ENCODE measurements around the gene TEX14.
A peak's percentile ranks its signal among the peaks of the same experiment; 100 is the strongest.
"Not testable (repeated sequence)": the region's sequence is repeated elsewhere in the genome, so short reads cannot be mapped to it uniquely, and the experiment has no call there.

Gene TEX14

GRCh38 chr17:58555109-58555508 lies 136.7 kb downstream of the TEX14 start:
- DNase-seq = not testable (repeated sequence)

GRCh38 chr17:58541249-58541648 lies 150.6 kb downstream of the TEX14 start:
- no peak for DNase-seq

- no peak for DNase-seq
Observed at GRCh38 chr17:58539698-58540097, 152.1 kb downstream of the TEX14 start.

DNA sequence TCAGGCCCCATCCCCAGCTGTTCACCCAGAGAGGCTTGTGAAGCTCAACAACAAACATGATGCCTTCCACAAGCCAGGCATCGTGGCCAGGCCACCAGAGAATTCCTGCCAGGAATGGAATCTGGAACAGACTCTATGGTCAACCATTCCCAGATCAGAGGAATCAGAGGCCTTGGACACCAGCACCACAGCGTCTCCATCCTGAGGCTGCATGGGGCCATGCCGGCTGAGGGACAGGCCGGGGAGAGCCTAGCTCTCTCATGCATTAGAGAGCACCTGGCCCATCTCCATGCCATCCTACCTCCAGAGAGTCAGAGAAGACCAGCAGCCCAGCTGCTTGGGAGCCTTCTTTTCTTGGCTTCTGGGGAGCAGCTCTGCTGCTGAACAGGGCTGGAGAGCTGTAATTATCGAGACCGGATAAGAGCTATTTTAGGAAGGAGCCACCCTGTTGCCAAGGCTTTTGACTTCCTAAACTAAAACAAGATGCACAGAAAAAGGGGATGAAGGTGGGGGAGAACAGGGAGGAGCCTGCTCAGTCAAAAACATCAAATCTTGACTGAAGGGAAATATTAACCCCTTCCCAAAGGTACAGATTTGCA lies 152.9 kb downstream of the TEX14 start:
- no peak for DNase-seq

- no peak for DNase-seq
Observed at GRCh38 chr17:58537266-58537665, 154.6 kb downstream of the TEX14 start.

GRCh38 chr17:58536542-58536941 lies 155.3 kb downstream of the TEX14 start:
- DNase-seq = no peak

DNA sequence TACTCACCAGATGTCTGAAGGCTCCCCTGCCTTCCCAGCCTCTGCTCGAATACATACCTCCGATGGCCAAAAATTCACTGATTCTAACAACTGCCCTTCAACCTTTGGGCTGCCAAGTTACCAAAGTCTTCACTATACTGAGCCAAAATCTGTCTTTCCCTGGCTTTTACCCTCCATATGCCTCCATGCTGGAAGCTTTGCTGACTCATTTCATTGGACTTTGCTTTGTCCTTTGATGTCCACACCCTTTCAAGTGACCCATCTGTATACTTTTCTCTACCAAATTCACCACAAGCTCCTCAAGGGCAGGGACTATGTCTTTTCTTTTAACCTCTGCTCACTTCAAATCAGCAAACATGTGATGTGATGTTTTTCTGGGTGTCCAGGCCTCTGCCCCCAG lies 156.4 kb downstream of the TEX14 start:
- peak; percentile 75 for DNase-seq

- DNase-seq = peak; percentile 78
Observed at GRCh38 chr17:58534901-58535421, 156.9 kb downstream of the TEX14 start.

GRCh38 chr17:58534331-58534730 lies 157.5 kb downstream of the TEX14 start:
- DNase-seq = no peak

DNA sequence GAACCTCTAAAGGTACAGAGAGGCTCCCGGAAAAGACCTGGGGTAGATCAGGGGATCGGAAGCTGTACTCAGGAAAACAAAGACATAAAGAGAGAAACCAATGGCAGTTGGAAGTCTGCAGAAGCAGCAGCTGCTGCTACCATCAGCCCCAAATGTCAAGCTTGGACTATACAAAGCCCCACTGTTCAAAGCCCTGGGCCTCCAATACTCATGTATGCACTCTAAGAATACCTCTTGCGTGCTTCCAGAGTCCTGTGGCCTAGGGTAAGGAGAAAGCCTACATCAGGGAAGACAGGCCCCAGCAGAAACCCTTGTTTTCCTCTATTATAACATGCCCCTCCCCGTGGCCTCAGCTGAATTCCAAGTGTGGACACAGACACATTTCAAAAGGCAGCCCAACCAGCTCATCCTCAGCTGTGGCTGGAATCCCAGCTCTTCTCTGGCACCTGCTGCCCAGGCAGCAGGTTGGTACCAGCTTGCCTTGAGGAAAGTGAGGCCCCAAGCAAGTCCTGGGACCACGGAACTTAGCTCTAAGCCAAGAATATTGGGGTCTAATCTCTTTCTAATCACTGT lies 158.1 kb downstream of the TEX14 start:
- DNase-seq = no peak

DNA sequence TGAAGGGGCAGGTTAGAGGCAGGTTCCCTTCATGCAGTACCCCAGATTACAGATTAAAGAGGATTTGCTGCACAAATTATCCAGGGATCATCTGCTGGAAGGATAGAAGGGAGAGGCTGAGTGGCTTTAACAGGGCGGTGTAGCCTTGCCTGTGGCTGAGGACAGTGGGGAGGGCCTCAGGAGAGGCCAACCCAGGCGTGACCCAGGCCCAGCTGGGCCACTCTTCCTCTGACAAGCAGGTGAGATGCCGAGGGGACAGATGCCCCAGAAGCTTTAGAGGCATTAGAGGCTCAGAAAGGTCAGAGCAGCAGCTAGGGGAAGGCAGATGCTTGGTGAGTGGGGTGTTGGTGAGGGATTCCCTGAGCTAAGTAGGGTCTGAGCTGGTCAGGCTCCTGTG lies 159.3 kb downstream of the TEX14 start:
- no peak for DNase-seq

- DNase-seq = peak; percentile 54
Observed at GRCh38 chr17:58531661-58532554, 159.9 kb downstream of the TEX14 start.

- no peak for DNase-seq
Observed at GRCh38 chr17:58531122-58531521, 160.7 kb downstream of the TEX14 start.

- no peak for DNase-seq
Observed at GRCh38 chr17:58530655-58531054, 161.2 kb downstream of the TEX14 start.

GRCh38 chr17:58529275-58529674 lies 162.6 kb downstream of the TEX14 start:
- DNase-seq = no peak

DNA sequence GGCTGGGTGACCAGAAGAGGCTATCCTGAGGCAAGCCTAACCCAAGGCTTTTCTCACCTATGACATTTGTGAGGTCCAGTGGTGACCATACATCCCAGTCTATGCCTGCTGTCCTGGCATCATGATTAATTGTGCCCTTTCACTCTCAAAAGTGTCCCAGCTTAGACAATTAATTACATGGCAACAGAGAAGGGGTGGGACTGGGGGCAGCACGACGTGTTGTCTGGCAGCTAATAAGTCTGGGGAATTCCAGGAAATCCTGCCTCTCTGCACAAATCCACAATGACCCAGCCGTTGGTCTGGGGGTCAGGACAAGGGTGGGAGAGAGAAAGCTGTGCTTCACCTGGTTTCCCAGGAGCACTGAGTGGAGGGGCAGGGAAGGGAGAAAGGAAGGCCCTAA lies 163.4 kb downstream of the TEX14 start:
- no peak for DNase-seq

DNA sequence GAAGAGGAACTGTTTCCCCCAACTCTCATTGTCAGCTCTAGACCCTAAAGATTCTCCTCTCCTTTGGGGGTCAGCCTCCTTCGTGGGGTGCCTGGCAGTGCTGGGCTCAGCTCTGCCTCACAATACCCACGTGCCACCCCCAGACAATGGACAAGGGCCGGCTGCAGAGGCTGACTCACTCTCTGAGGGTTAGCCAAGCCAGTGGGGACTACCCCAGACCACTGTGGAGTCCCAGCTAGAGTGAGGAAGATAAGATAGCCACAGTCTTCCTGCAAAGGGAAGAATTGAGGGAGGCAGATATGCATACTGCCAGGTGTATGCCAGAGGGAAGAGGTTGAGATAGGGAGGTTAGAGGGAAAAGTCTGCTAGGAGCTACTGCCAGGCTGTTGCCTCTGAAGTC lies 163.9 kb downstream of the TEX14 start:
- peak; percentile 49 for DNase-seq

- DNase-seq = peak; percentile 15
Observed at GRCh38 chr17:58527306-58527705, 164.5 kb downstream of the TEX14 start.

DNA sequence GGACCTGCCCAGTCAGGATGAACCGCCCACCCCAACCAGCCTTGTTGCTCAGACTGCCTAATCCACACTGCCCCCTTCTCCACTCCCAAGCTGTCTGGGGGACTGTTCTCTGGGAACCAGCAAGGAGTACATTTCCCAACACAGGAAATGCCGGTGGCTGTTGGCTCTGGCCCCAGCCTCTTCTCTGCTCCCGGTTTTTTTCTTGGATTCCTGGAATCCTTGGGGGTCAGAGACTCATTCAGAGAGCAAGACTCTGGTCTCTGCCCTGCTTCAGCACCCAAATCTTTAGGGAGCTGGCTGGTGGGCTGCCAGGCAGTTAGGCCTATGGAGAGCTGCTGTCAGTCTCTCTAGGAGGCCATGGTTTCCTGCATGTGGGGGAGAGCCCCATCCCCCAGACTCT lies 166.6 kb downstream of the TEX14 start:
- peak; percentile 91 for DNase-seq

DNA sequence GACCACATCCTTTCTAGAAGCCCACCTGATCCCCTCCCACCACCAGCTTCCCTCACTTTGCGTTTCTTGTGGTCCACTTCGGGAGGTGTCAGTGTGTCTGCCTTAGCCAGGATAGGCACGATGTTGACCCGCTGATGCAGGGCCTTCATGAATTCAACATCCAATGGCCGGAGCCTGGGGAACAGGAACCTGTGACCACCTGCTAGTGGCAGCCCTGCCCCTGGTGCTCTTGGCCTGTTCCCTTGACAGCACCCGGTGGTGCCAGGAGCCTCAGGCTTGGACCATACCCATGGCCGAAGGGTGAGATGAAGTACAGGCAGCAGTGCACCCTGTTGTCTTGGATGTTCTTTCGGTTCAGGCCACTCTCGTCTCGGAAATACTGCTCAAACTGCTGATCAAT lies 170.2 kb downstream of the TEX14 start:
- DNase-seq = no peak

DNA sequence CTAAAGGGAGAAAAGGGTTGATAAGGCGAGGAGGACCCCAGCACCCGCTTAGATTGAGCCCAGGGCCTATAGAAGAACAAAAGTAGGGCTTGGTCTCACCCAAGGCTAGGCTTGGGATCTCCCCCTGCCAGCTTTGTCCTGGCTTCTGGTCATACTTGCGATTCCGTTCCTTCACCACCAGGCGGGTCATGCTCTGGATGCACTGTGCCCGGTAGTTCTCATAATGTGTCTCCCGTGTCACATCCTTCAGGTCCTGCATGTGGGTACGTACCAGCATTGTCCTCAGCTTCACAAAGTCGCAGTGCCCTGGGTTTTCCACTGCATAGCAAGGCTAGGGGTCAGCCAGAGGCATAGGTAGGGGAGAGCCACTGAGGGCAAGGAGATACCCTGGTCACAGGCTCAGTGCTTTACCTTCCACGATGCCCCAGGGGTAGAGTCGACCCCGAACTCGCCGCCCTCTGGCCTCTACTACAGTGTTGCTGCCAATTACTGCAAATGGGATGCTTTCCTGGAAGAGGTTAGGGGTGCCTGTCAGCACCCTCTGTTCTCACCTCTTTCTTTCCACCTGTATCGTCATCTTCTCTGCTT lies 170.9 kb downstream of the TEX14 start:
- DNase-seq = peak; percentile 35

- DNase-seq = peak; percentile 100
Observed at GRCh38 chr17:58517928-58518609, 173.8 kb downstream of the TEX14 start.

DNA sequence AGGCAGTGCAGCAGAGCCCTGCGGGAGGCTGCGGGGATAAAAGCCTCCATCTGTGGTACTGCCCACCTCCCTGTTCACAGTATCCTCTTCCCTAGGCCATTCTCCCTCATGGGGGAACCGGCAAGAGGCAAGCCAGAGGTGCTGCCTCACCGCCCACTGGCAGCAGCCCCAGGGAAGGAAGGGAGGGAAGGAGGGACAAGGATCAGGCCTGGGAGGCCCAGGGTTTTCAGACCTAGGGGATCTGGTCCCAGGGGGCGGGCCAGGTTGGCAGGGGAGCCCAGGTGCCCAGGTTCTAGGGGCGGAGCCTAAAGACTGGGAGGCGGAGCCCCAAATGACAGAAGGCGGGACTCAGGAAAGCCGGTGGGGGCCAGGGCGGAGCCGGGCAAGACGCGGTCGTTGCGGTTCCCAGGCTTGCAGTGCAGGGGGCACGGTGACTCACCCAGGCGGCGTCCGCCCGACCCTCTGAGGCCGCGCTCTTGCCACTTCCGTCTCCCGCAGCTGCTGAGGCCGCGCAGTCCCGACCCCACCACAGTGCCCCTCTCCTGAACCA lies 174.4 kb downstream of the TEX14 start:
- no peak for DNase-seq

Data from EL (cell line).